Measurements from ENCODE around the gene DMPK. TPM values are rescaled to one million over a fixed set of nuclear protein-coding genes. Genes with fewer than 3 reads are reported as not detected.

Gene DMPK
- total and polyA plus RNA-seq, 2 experiments from 2014 or later = 15.3 to 26.6 TPM

GRCh38 chr19:45792470-45793177 is 10.3 kb upstream of the DMPK start, which contains the start of gene DMWD:
Gene DMWD (minus strand): TSS chr19:45792845. CDS start chr19:45792756, 89 bp downstream.
- peak; percentile 100 for DNase-seq
- peak within 1 kb of the TSS; percentile 99 for H3K4me2 ChIP-seq (ENCODE audit: unreplicated experiment)
- H3K27ac ChIP-seq = peak within 1 kb of the TSS; percentile 51
- H3K4me1 ChIP-seq (ENCODE audit: insufficient read depth) = no peaks in the 10 kb centered on the region
- no peaks in the 10 kb centered on the region for H3K27me3 ChIP-seq (replicated peaks; ENCODE audit: insufficient read depth)
- no peak within 1 kb of the TSS for H2AFZ ChIP-seq
- TF ChIP-seq EZH2 (IDR thresholded peaks at IDR 0.05; ENCODE audit: insufficient read depth, poor library complexity, severe bottlenecking) (no peak), EZH2phosphoT487 (IDR thresholded peaks at IDR 0.05; ENCODE audit: insufficient read depth, low read depth) (no peak)
- no peaks in the 10 kb centered on the region for H4K20me1 ChIP-seq (ENCODE audit: insufficient read depth)
- no peaks in the 10 kb centered on the region for H3K9me2 ChIP-seq (ENCODE audit: insufficient read depth)
- 1% methylated on average over 22 to 59 of the region's 86 CpGs for WGBS, 2 experiments (ENCODE audit: low coverage in 1 of 2, low lambda C conversion rate in 2 of 2, missing lambda C conversion rate in 2 of 2)
- H3K36me3 ChIP-seq (ENCODE audit: low read depth) = peaks cover 12% of the 10 kb centered on the region; the same call in 1 of the 2 replicates
- H3K79me2 ChIP-seq (ENCODE audit: insufficient read depth) = peaks cover 44% of the 10 kb centered on the region
- H3F3A ChIP-seq (ENCODE audit: insufficient read depth) = no peaks in the 10 kb centered on the region
- H3K9me3 ChIP-seq (ENCODE audit: low read depth) = no peaks in the 10 kb centered on the region
- H3K4me3 ChIP-seq = peak within 1 kb of the TSS; percentile 99
- in situ Hi-C loops (cut with MboI) = no loop called here
- peak within 1 kb of the TSS; percentile 98 for H3K9ac ChIP-seq

- Histone ChIP-seq H4K20me1 (ENCODE audit: insufficient read depth) (no peaks in the 10 kb centered on the region), H3K27ac (peak overlapping the region; percentile 51; the same call in 1 of the 2 replicates), H3K9me2 (ENCODE audit: insufficient read depth) (no peaks in the 10 kb centered on the region), H3K4me2 (ENCODE audit: unreplicated experiment) (peak overlapping the region; percentile 99), H3F3A (ENCODE audit: insufficient read depth) (no peaks in the 10 kb centered on the region), H3K79me2 (ENCODE audit: insufficient read depth) (peaks cover 51% of the 10 kb centered on the region), H3K36me3 (ENCODE audit: low read depth) (peaks cover 12% of the 10 kb centered on the region; the same call in 1 of the 2 replicates), H3K9me3 (ENCODE audit: low read depth) (no peaks in the 10 kb centered on the region), H3K27me3 (replicated peaks; ENCODE audit: insufficient read depth) (no peaks in the 10 kb centered on the region), H3K9ac (peak overlapping the region; percentile 98), H2AFZ (no peak overlapping the region), H3K4me3 (peak overlapping the region; percentile 99), H3K4me1 (ENCODE audit: insufficient read depth) (no peaks in the 10 kb centered on the region)
- WGBS, 2 experiments (ENCODE audit: low coverage in 1 of 2, low lambda C conversion rate in 2 of 2, missing lambda C conversion rate in 2 of 2) = 6 to 9% methylated on average over 19 to 31 of the region's 31 CpGs
- peak; percentile 57 for DNase-seq
- TF ChIP-seq EZH2phosphoT487 (IDR thresholded peaks at IDR 0.05; ENCODE audit: insufficient read depth, low read depth) (no peak), EZH2 (IDR thresholded peaks at IDR 0.05; ENCODE audit: insufficient read depth, poor library complexity, severe bottlenecking) (no peak)
- in situ Hi-C loops (cut with MboI) = no loop called here
These were observed 9.6 kb upstream of the DMPK start for GRCh38 chr19:45791744-45792469.

GRCh38 chr19:45790942-45791341 is 8.7 kb upstream of the DMPK start:
- no peak for TF ChIP-seq EZH2 (IDR thresholded peaks at IDR 0.05; ENCODE audit: insufficient read depth, poor library complexity, severe bottlenecking)
- TF ChIP-seq EZH2phosphoT487 (IDR thresholded peaks at IDR 0.05; ENCODE audit: insufficient read depth, low read depth) = no peak
- H3K4me2 ChIP-seq (ENCODE audit: unreplicated experiment) = peak overlapping the region; percentile 99
- no peak for DNase-seq
- H3K27me3 ChIP-seq (replicated peaks; ENCODE audit: insufficient read depth) = no peaks in the 10 kb centered on the region
- peaks cover 12% of the 10 kb centered on the region; the same call in 1 of the 2 replicates for H3K36me3 ChIP-seq (ENCODE audit: low read depth)
- no peaks in the 10 kb centered on the region for H3F3A ChIP-seq (ENCODE audit: insufficient read depth)
- peak overlapping the region; percentile 99 for H3K4me3 ChIP-seq
- no peaks in the 10 kb centered on the region for H4K20me1 ChIP-seq (ENCODE audit: insufficient read depth)
- H3K4me1 ChIP-seq (ENCODE audit: insufficient read depth) = no peaks in the 10 kb centered on the region
- H3K27ac ChIP-seq = no peak overlapping the region
- no peaks in the 10 kb centered on the region for H3K9me2 ChIP-seq (ENCODE audit: insufficient read depth)
- 88 to 89% methylated on average over 8 of the region's 8 CpGs for WGBS, 2 experiments (ENCODE audit: low coverage in 1 of 2, low lambda C conversion rate in 2 of 2, missing lambda C conversion rate in 2 of 2)
- H3K79me2 ChIP-seq (ENCODE audit: insufficient read depth) = peaks cover 61% of the 10 kb centered on the region
- in situ Hi-C loops (cut with MboI) = no loop called here
- H2AFZ ChIP-seq = no peak overlapping the region
- peak overlapping the region; percentile 98; the same call in 1 of the 2 replicates for H3K9ac ChIP-seq
- no peaks in the 10 kb centered on the region for H3K9me3 ChIP-seq (ENCODE audit: low read depth)

GRCh38 chr19:45789035-45789786 is 6.9 kb upstream of the DMPK start:
- WGBS, 2 experiments (ENCODE audit: low coverage in 1 of 2, low lambda C conversion rate in 2 of 2, missing lambda C conversion rate in 2 of 2) = 90 to 91% methylated on average over 12 to 15 of the region's 15 CpGs
- no peak overlapping the region for H3K4me3 ChIP-seq
- no peaks in the 10 kb centered on the region for H3K27me3 ChIP-seq (replicated peaks; ENCODE audit: insufficient read depth)
- no peak for DNase-seq
- in situ Hi-C loops (cut with MboI) = no loop called here
- no peaks in the 10 kb centered on the region for H3K9me3 ChIP-seq (ENCODE audit: low read depth)
- H4K20me1 ChIP-seq (ENCODE audit: insufficient read depth) = no peaks in the 10 kb centered on the region
- H3K9ac ChIP-seq = no peak overlapping the region
- H3K79me2 ChIP-seq (ENCODE audit: insufficient read depth) = peaks cover 75% of the 10 kb centered on the region
- no peak overlapping the region for H3K27ac ChIP-seq
- no peaks in the 10 kb centered on the region for H3F3A ChIP-seq (ENCODE audit: insufficient read depth)
- H3K4me1 ChIP-seq (ENCODE audit: insufficient read depth) = peaks cover under 1% of the 10 kb centered on the region; the same call in 1 of the 2 replicates
- peaks cover 12% of the 10 kb centered on the region; the same call in 1 of the 2 replicates for H3K36me3 ChIP-seq (ENCODE audit: low read depth)
- TF ChIP-seq EZH2 (IDR thresholded peaks at IDR 0.05; ENCODE audit: insufficient read depth, poor library complexity, severe bottlenecking) (no peak), EZH2phosphoT487 (IDR thresholded peaks at IDR 0.05; ENCODE audit: insufficient read depth, low read depth) (no peak)
- no peak overlapping the region for H3K4me2 ChIP-seq (ENCODE audit: unreplicated experiment)
- no peaks in the 10 kb centered on the region for H3K9me2 ChIP-seq (ENCODE audit: insufficient read depth)
- H2AFZ ChIP-seq = no peak overlapping the region
